H1 (cell line): ENCODE data around the gene ACBD6. TPM values are rescaled to one million over a fixed set of nuclear protein-coding genes. Genes with fewer than 3 reads are reported as not detected.

ENCODE experiments used
- BACH1 ChIP-seq: IDR thresholded peaks from 2 replicates; pipeline ENCODE4 v1.6.1; 2012; ENCODE audit warnings: low read length, improper control_type of control experiment
- BCL11A ChIP-seq, 2 experiments: IDR thresholded peaks; one replicate each; pipeline ENCODE4 v1.6.1; 2011; ENCODE audit warnings: low read depth in 2 of 2, low read length in 2 of 2, mild to moderate bottlenecking in 2 of 2
- NANOG ChIP-seq: IDR thresholded peaks from 2 replicates; pipeline ENCODE4 v1.6.1; 2011; ENCODE audit warnings: low read length, low read depth, mild to moderate bottlenecking, inconsistent platforms; ENCODE audit not compliant: insufficient read depth, poor library complexity, severe bottlenecking
- SP4 ChIP-seq: IDR thresholded peaks from 2 replicates; pipeline ENCODE4 v1.6.1; 2012; ENCODE audit warnings: low read length, inconsistent platforms
- polyA plus RNA-seq, 7 experiments: library from polyadenylated mRNA; depleted of rRNA in 3 of 7; stranded (reverse) in 5 of 7; unstranded in 2 of 7; fragments of >200 nt in 5 of 7; fragments of 200-250 nt in 2 of 7; gene quantifications; 1 replicate in 5 of 7; 2 replicates in 1 of 7; 4 replicates in 1 of 7; pipeline versions ENCODE4 v1.2.1 to v1.2.3, GENCODE V29; 2011 to 2013; ENCODE audit warnings: missing spikeins in 2 of 7, mixed read lengths in 2 of 7
- total RNA-seq: library from RNA; stranded (reverse); fragmentation: NEBNext Ultra II Directional; extraction: Animal tissue kit (Norgen Biotek cat#: 25700); gene quantifications from 2 replicates; pipeline ENCODE4 v1.2.1, GENCODE V29; 2021

ACBD6 gene
- total and polyA plus RNA-seq, 2 of the 8 experiments (the other 6 are each of a cell fraction or from before 2014, with no cell fraction given): 52.0 to 67.7 TPM

DNA sequence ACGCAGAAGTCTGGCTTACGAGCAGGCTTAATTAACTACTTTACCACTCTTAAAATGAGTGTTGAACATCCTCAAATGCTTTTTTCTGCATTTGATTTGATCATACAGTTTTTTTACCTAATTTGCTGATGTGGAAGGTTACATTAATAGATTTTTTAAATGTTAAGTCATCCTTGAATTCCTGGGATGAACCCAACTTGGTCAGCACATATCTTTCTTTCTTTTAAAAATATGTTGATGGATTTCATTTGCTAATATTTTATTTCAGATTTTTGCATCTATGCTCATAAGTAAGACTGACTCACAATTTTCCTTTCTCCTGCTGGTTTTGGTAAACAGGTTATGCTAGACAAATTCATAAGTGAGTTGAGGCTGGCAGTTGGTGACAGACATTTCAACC is 189.5 kb downstream of the ACBD6 start (continued):
- no peak for TF ChIP-seq BACH1
- TF ChIP-seq SP4: no peak
- no peak for TF ChIP-seq BCL11A (IDR thresholded peaks at IDR 0.05; ENCODE audit: low read depth in 2 of 2, low read length in 2 of 2)
- no peak for TF ChIP-seq NANOG
